ENCODE measurements around the gene MAOA.

The MAOA gene

DNA sequence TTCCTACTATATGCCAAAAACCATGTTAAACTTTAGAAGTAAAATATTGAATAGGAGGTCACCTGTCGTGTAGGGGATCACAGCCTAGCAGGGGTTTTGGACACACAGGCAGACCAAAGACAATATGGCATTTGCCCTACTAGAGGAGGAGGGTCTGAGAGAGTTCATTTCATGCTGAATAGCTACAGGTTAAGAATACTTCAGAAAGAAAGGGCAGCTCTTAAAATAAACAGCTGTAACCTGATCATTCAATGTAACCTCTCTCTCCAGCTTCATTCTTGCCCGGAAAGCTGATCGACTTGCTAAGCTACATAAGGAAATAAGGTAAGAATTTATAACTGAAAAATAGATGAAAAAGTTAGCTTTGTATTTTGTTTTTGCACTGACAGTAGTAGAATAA, 79.9 kb downstream of the MAOA start:
- no peak overlapping the region for H3K9ac ChIP-seq (ENCODE audit: low read length)
- no peak for DNase-seq
- H2AFZ ChIP-seq (ENCODE audit: low read length): no peak overlapping the region
- H3K27me3 ChIP-seq (replicated peaks; ENCODE audit: insufficient read depth, low read length): no peaks in the 10 kb centered on the region
- no peak for TF ChIP-seq EZH2phosphoT487 (IDR thresholded peaks at IDR 0.05; ENCODE audit: low read length)
- no peak for TF ChIP-seq EZH2 (optimal IDR thresholded peaks at IDR 0.05; ENCODE audit: low read depth, low read length)
- TF ChIP-seq, protein P1, sequence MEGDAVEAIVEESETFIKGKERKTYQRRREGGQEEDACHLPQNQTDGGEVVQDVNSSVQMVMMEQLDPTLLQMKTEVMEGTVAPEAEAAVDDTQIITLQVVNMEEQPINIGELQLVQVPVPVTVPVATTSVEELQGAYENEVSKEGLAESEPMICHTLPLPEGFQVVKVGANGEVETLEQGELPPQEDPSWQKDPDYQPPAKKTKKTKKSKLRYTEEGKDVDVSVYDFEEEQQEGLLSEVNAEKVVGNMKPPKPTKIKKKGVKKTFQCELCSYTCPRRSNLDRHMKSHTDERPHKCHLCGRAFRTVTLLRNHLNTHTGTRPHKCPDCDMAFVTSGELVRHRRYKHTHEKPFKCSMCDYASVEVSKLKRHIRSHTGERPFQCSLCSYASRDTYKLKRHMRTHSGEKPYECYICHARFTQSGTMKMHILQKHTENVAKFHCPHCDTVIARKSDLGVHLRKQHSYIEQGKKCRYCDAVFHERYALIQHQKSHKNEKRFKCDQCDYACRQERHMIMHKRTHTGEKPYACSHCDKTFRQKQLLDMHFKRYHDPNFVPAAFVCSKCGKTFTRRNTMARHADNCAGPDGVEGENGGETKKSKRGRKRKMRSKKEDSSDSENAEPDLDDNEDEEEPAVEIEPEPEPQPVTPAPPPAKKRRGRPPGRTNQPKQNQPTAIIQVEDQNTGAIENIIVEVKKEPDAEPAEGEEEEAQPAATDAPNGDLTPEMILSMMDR (IDR thresholded peaks at IDR 0.05; ENCODE audit: low read length): no peak
- H3K4me1 ChIP-seq (ENCODE audit: low read length): no peaks in the 10 kb centered on the region
- no peaks in the 10 kb centered on the region for H3K9me2 ChIP-seq (replicated peaks; ENCODE audit: insufficient read depth, low read length)
- H3F3A ChIP-seq (ENCODE audit: insufficient read depth, low read length): no peaks in the 10 kb centered on the region
- no peaks in the 10 kb centered on the region for H3K79me2 ChIP-seq (ENCODE audit: low read length)
- H3K4me3 ChIP-seq (ENCODE audit: low read length): no peak overlapping the region
- H3K9me3 ChIP-seq (replicated peaks; ENCODE audit: insufficient read depth, low read length): no peaks in the 10 kb centered on the region
- no peak overlapping the region for H3K27ac ChIP-seq (ENCODE audit: low read length)
- no peak overlapping the region for H3K4me2 ChIP-seq (ENCODE audit: low read depth, low read length)
- no peaks in the 10 kb centered on the region for H3K36me3 ChIP-seq (replicated peaks; ENCODE audit: insufficient read depth, low read length)
- no peaks in the 10 kb centered on the region for H4K20me1 ChIP-seq (ENCODE audit: insufficient read depth, low read length)

DNA sequence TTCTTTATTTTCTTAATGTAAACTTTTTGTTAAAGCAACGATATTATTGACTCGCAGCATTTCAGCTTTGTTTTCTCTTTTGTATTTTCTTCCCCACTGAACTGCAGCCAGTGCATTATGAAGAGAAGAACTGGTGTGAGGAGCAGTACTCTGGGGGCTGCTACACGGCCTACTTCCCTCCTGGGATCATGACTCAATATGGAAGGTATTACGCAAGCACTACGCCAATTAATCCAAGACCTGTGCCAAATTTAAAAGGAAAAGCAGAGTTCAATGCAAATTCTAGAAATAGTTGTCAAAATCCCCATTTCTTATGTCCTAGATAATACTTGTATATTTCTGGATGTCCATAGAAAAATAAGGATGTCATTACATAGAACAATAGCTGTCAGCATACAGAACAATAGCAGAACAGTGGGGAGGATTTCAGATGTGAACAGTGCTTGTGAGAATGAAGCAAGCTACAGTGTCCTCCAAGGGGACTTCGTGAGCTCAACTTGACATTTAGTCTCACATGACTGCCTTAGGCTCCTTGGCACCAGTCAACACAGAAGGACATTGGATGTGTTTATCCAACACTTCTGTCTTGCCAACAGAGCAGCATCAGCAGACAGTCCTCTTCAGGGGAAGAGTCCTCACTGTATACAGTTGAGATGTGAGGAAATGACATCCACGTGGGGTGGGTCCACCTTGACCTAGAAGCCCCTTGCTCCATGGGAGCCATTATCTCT, 85.9 kb downstream of the MAOA start:
- no peak overlapping the region for H2AFZ ChIP-seq (ENCODE audit: low read length)
- H3K27ac ChIP-seq (ENCODE audit: low read length): no peak overlapping the region
- no peaks in the 10 kb centered on the region for H3K9me3 ChIP-seq (replicated peaks; ENCODE audit: insufficient read depth, low read length)
- no peaks in the 10 kb centered on the region for H3K4me1 ChIP-seq (ENCODE audit: low read length)
- H3K4me2 ChIP-seq (ENCODE audit: low read depth, low read length): no peak overlapping the region
- TF ChIP-seq, protein P1 (IDR thresholded peaks at IDR 0.05; ENCODE audit: low read length): no peak
- TF ChIP-seq EZH2 (optimal IDR thresholded peaks at IDR 0.05; ENCODE audit: low read depth, low read length) (no peak), EZH2phosphoT487 (IDR thresholded peaks at IDR 0.05; ENCODE audit: low read length) (no peak)
- no peaks in the 10 kb centered on the region for H4K20me1 ChIP-seq (ENCODE audit: insufficient read depth, low read length)
- no peaks in the 10 kb centered on the region for H3K36me3 ChIP-seq (replicated peaks; ENCODE audit: insufficient read depth, low read length)
- no peaks in the 10 kb centered on the region for H3K79me2 ChIP-seq (ENCODE audit: low read length)
- no peaks in the 10 kb centered on the region for H3K27me3 ChIP-seq (replicated peaks; ENCODE audit: insufficient read depth, low read length)
- H3F3A ChIP-seq (ENCODE audit: insufficient read depth, low read length): no peaks in the 10 kb centered on the region
- no peak overlapping the region for H3K4me3 ChIP-seq (ENCODE audit: low read length)
- H3K9me2 ChIP-seq (replicated peaks; ENCODE audit: insufficient read depth, low read length): no peaks in the 10 kb centered on the region
- DNase-seq: no peak
- H3K9ac ChIP-seq (ENCODE audit: low read length): no peak overlapping the region

DNA sequence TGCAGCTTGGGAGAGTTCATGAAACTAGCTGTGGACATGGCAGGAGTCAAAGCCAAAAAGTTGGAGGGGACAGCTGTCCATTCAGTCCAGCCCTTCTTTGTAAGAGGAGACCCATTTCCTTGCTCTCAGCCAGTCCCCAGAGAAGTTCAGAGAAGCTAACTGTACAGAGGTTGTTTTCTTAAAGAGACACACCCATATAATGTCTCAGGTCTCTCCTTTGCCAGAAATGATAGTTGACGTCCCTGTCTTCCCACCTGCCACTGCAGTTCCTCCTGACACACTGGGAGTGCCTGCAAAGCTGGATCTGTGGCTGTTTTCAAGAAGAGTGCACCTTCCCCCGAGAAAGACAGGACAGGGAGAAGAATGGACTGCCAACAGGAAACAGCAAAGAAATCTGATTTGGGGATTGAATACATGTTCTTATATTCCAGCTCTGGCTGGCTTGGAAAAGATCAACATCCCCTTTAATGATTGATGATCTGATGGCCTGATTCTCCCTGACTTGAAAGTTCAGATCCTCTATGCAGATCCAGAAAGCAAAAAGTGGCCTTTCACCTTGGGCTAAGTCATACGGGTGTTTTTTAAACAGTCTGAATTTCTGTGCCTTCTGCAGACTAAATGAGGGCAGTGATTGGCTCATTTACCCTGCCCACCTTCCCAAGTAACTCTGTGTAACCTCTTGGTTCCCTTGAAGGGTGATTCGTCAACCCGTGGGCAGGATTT, 87.2 kb downstream of the MAOA start:
- Histone ChIP-seq H3F3A (ENCODE audit: insufficient read depth, low read length) (no peaks in the 10 kb centered on the region), H3K4me3 (ENCODE audit: low read length) (no peak overlapping the region), H3K9me3 (replicated peaks; ENCODE audit: insufficient read depth, low read length) (no peaks in the 10 kb centered on the region), H2AFZ (ENCODE audit: low read length) (no peak overlapping the region), H3K4me1 (ENCODE audit: low read length) (no peaks in the 10 kb centered on the region), H4K20me1 (ENCODE audit: insufficient read depth, low read length) (no peaks in the 10 kb centered on the region), H3K27ac (ENCODE audit: low read length) (no peak overlapping the region), H3K27me3 (replicated peaks; ENCODE audit: insufficient read depth, low read length) (no peaks in the 10 kb centered on the region), H3K4me2 (ENCODE audit: low read depth, low read length) (no peak overlapping the region), H3K9ac (ENCODE audit: low read length) (no peak overlapping the region), H3K36me3 (replicated peaks; ENCODE audit: insufficient read depth, low read length) (no peaks in the 10 kb centered on the region), H3K9me2 (replicated peaks; ENCODE audit: insufficient read depth, low read length) (no peaks in the 10 kb centered on the region), H3K79me2 (ENCODE audit: low read length) (no peaks in the 10 kb centered on the region)
- no peak for TF ChIP-seq EZH2phosphoT487 (IDR thresholded peaks at IDR 0.05; ENCODE audit: low read length)
- TF ChIP-seq, protein P1 (IDR thresholded peaks at IDR 0.05; ENCODE audit: low read length): no peak
- DNase-seq: no peak

Measured in MM.1S (cell line).